Breast epithelium (tissue), 4 donors: ENCODE measurements around the gene KIAA2012. TPM values are rescaled to one million over a fixed set of nuclear protein-coding genes. Genes with fewer than 3 reads are reported as not detected.

ENCODE experiments used
- DNase-seq, 2 donors: peaks; one replicate each; pipeline ENCODE4 v3.0.0-alpha.2; 2019; ENCODE audit warnings: low spot score in 2 of 2
- H3K27ac ChIP-seq, 2 donors: fragments of 200-600 bp; sonication (generic) in 1 of 2; one replicate each; pipeline ENCODE4 v1.5.1; 2016 to 2019; ENCODE audit warnings: mild to moderate bottlenecking in 1 of 2
- H3K27me3 ChIP-seq, 2 donors: fragments of 200-600 bp; sonication (generic) in 1 of 2; one replicate each; pipeline versions ENCODE4 v1.5.1 to v1.6.0; 2017 to 2019; ENCODE audit warnings: control low read depth in 1 of 2, mild to moderate bottlenecking in 1 of 2
- H3K36me3 ChIP-seq: fragments of 200-600 bp; one replicate; pipeline ENCODE4 v1.5.1; 2019
- H3K4me1 ChIP-seq, 2 donors: fragments of 200-600 bp; sonication (generic); one replicate each; pipeline ENCODE4 v1.5.1; 2016 to 2019; ENCODE audit warnings: control low read depth in 1 of 2
- H3K4me3 ChIP-seq, 3 donors: fragments of 200-600 bp; sonication (generic); 1 replicate in 2 of 3; 2 replicates in 1 of 3; pipeline ENCODE4 v1.5.1; 2016 to 2019; ENCODE audit warnings: mild to moderate bottlenecking in 3 of 3, moderate library complexity in 2 of 3
- H3K9me3 ChIP-seq, 2 donors: fragments of 200-600 bp; sonication (generic) in 1 of 2; one replicate each; pipeline ENCODE4 v1.5.1; 2016 to 2019; ENCODE audit warnings: control low read depth in 1 of 2
- POLR2A ChIP-seq: fragments of 450-650 bp; IDR thresholded peaks from one replicate; pipeline ENCODE4 v1.6.1; 2016; ENCODE audit warnings: antibody characterized with exemption, mild to moderate bottlenecking, moderate library complexity
- POLR2AphosphoS5 ChIP-seq, 3 donors: sonication (generic); formaldehyde crosslinking; IDR thresholded peaks; one replicate each; pipeline ENCODE4 v1.6.1; 2017; ENCODE audit warnings: antibody characterized with exemption in 3 of 3
- intact Hi-C: fragments of 100-400 bp; cut with DNase I; formaldehyde crosslinking; loops from one replicate; pipeline ENCODE4 v1.15.1; 2023; ENCODE audit warnings: low total_unique reads
- total RNA-seq, 3 donors: library from RNA; depleted of rRNA; stranded (reverse); fragments of >200 nt; gene quantifications; one replicate each; pipeline ENCODE4 v1.1.0, GENCODE V29; 2016
- TF ChIP-seq, protein P1 (sequence below), 3 donors: fragments of 450-650 bp; IDR thresholded peaks; one replicate each; pipeline ENCODE4 v1.5.1; 2016 to 2017; ENCODE audit warnings: antibody characterized with exemption in 3 of 3, mild to moderate bottlenecking in 3 of 3, moderate library complexity in 3 of 3

Gene KIAA2012
- total RNA-seq, 3 donors from 2014 or later = not detected

DNA sequence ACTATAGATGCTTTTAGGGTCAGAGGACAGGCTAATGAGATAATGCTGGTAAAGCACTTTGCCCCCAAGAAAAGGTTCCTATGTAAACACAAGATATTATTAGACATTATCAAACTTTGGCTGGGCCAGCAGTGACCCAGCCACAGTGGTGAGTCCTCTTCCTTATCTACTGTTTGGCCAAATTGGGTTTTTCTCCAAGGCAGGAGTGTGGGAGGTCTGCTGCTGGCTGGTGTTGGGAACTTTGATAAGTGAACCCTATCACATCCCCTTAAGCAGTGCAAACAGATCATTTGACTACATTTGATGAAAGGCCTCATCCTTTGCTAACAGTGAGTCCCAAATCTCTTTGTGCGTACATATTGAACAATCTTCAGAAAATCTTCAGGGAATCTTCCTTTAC lies 23.2 kb upstream of the KIAA2012 start:
- no peak for DNase-seq
- H3K27ac ChIP-seq = no peak overlapping the region
- H3K4me1 ChIP-seq = no peaks in the 10 kb centered on the region
- H3K27me3 ChIP-seq = no peaks in the 10 kb centered on the region
- H3K36me3 ChIP-seq = no peaks in the 10 kb centered on the region
- H3K4me3 ChIP-seq = no peak overlapping the region
- H3K9me3 ChIP-seq = no peaks in the 10 kb centered on the region
- intact Hi-C loops = no loop called here
- TF ChIP-seq, protein P1, sequence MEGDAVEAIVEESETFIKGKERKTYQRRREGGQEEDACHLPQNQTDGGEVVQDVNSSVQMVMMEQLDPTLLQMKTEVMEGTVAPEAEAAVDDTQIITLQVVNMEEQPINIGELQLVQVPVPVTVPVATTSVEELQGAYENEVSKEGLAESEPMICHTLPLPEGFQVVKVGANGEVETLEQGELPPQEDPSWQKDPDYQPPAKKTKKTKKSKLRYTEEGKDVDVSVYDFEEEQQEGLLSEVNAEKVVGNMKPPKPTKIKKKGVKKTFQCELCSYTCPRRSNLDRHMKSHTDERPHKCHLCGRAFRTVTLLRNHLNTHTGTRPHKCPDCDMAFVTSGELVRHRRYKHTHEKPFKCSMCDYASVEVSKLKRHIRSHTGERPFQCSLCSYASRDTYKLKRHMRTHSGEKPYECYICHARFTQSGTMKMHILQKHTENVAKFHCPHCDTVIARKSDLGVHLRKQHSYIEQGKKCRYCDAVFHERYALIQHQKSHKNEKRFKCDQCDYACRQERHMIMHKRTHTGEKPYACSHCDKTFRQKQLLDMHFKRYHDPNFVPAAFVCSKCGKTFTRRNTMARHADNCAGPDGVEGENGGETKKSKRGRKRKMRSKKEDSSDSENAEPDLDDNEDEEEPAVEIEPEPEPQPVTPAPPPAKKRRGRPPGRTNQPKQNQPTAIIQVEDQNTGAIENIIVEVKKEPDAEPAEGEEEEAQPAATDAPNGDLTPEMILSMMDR (IDR thresholded peaks at IDR 0.05) = no peak
- TF ChIP-seq POLR2A = no peak
- TF ChIP-seq POLR2AphosphoS5 (IDR thresholded peaks at IDR 0.05) = no peak

DNA sequence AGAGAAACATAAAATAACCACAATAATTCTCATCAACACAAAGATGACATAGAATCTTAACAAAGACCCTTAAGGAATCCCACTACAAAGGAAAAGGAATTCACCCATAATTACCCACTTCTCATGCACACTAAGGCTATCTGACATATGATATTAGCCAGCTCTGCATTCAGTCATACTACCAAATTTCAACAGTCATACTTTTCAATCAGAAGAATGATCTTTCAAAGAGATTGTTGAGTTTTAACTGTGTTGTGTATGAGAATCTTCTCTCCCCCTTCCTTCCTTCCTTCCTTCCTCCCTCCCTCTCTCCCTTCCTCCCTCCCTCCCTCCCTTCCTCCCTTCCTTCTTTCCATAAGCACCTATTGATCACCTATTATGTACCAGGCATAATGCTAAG lies 22.4 kb upstream of the KIAA2012 start:
- no peak overlapping the region for H3K27ac ChIP-seq

GRCh38 chr2:202051499-202052161 lies 21.4 kb upstream of the KIAA2012 start:
- TF ChIP-seq POLR2A (no peak), POLR2AphosphoS5 (IDR thresholded peaks at IDR 0.05) (no peak)
- TF ChIP-seq, protein P1 (IDR thresholded peaks at IDR 0.05) = no peak
- Histone ChIP-seq H3K27ac (peak overlapping the region in 1 of 2 donors; percentile 61), H3K9me3 (no peaks in the 10 kb centered on the region), H3K27me3 (no peaks in the 10 kb centered on the region), H3K4me1 (no peaks in the 10 kb centered on the region), H3K4me3 (peak overlapping the region in 1 of 3 donors; percentile 5), H3K36me3 (no peaks in the 10 kb centered on the region)
- intact Hi-C loops = no loop called here
- peak in 1 of 2 donors; percentile 41 for DNase-seq

More for the DNA sequence above, 22.4 kb upstream of the KIAA2012 start:
- Histone ChIP-seq H3K4me1 (no peaks in the 10 kb centered on the region), H3K4me3 (no peak overlapping the region), H3K27me3 (no peaks in the 10 kb centered on the region), H3K9me3 (no peaks in the 10 kb centered on the region), H3K36me3 (no peaks in the 10 kb centered on the region)
- intact Hi-C loops = no loop called here
- TF ChIP-seq POLR2AphosphoS5 (IDR thresholded peaks at IDR 0.05) (no peak), POLR2A (no peak)
- TF ChIP-seq, protein P1 (IDR thresholded peaks at IDR 0.05) = no peak
- DNase-seq = no peak

GRCh38 chr2:202052235-202052634 lies 20.8 kb upstream of the KIAA2012 start:
- no peaks in the 10 kb centered on the region for H3K4me1 ChIP-seq
- H3K27ac ChIP-seq = peak overlapping the region in 1 of 2 donors; percentile 61
- DNase-seq = no peak
- TF ChIP-seq, protein P1 (IDR thresholded peaks at IDR 0.05) = no peak
- no peak for TF ChIP-seq POLR2AphosphoS5 (IDR thresholded peaks at IDR 0.05)
- TF ChIP-seq POLR2A = no peak
- no peaks in the 10 kb centered on the region for H3K9me3 ChIP-seq
- no peaks in the 10 kb centered on the region for H3K36me3 ChIP-seq
- H3K27me3 ChIP-seq = no peaks in the 10 kb centered on the region
- H3K4me3 ChIP-seq = peak overlapping the region in 1 of 3 donors; percentile 5
- intact Hi-C loops = no loop called here

- H3K36me3 ChIP-seq = no peaks in the 10 kb centered on the region
- TF ChIP-seq, protein P1 (IDR thresholded peaks at IDR 0.05) = no peak
- no peak for TF ChIP-seq POLR2A
- no peak for TF ChIP-seq POLR2AphosphoS5 (IDR thresholded peaks at IDR 0.05)
- H3K4me1 ChIP-seq = no peaks in the 10 kb centered on the region
- intact Hi-C loops = no loop called here
- no peak for DNase-seq
- no peak overlapping the region for H3K27ac ChIP-seq
- no peaks in the 10 kb centered on the region for H3K27me3 ChIP-seq
- no peaks in the 10 kb centered on the region for H3K9me3 ChIP-seq
- no peak overlapping the region for H3K4me3 ChIP-seq
These were observed 18.4 kb upstream of the KIAA2012 start for GRCh38 chr2:202054679-202055078.
